ENCODE measurements around the gene SMYD2. TPM values are rescaled to one million over a fixed set of nuclear protein-coding genes. Genes with fewer than 3 reads are reported as not detected.

The SMYD2 gene
- total and polyA plus RNA-seq, 2 experiments from 2014 or later, result 3.6 to 5.9 TPM

DNA sequence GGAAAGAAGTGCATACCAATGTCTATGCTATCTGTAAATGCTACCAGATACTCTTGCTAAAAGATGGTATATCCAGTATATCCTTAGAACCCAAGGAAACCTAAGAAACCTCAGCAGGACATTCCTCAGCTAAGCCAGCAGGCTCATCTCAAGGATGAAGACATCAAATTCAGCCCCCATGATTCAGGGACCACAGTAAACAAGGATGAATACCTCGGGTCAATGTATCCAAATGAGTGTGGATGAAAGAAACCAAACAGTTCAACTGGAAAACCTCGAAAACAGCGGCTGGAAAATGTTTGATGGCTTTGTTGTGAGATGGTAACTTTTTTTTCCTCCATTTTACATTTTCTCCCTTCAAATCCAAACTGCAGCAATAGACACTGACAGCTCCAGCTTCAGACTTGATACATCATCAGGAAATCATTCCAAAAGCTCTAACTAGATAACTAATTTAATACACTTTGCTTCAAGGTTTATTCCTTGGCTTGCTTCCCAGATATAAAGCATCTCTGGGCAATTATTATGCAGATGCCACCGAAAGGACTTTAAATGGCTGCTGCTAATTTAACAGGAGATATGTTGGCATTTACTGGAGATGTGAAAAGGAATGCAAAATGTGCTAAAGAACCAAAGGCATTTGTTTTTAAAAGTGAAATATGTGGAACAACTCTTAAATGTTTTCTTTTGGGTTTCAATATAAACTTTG lies 73.6 kb downstream of the SMYD2 start:
- Histone ChIP-seq H3K27ac (ENCODE audit: low read depth) (no peak overlapping the region; the same call in 1 of the 2 replicates), H3K9me2 (ENCODE audit: insufficient read depth) (no peaks in the 10 kb centered on the region; the same call in 1 of the 2 replicates), H2AFZ (no peak overlapping the region), H4K20me1 (replicated peaks; ENCODE audit: insufficient read depth) (no peaks in the 10 kb centered on the region), H3K4me1 (ENCODE audit: insufficient read depth) (peaks cover 15% of the 10 kb centered on the region; the same call in 1 of the 2 replicates), H3K79me2 (replicated peaks; ENCODE audit: insufficient read depth) (no peaks in the 10 kb centered on the region), H3K36me3 (ENCODE audit: insufficient read depth) (peaks cover 14% of the 10 kb centered on the region), H3F3A (replicated peaks; ENCODE audit: low read depth) (no peaks in the 10 kb centered on the region), H3K4me2 (no peak overlapping the region; the same call in none of the 2 replicates), H3K4me3 (no peak overlapping the region), H3K27me3 (ENCODE audit: insufficient read depth) (no peaks in the 10 kb centered on the region)
- H3K27me3 Mint-ChIP-seq (ENCODE audit: insufficient read depth, low read depth, poor library complexity), result no peaks in the 10 kb centered on the region
- DNase-seq (ENCODE audit: low spot score) (no peak), ATAC-seq (no peak)
- H3K4me1 Mint-ChIP-seq, result peaks cover 23% of the 10 kb centered on the region
- no peak overlapping the region for H3K4me3 Mint-ChIP-seq
- no peaks in the 10 kb centered on the region for H3K9me3 Mint-ChIP-seq
- H3K36me3 Mint-ChIP-seq (ENCODE audit: low read depth), result peaks cover 37% of the 10 kb centered on the region
- H3K27ac Mint-ChIP-seq, result no peak overlapping the region
- TF ChIP-seq NANOG (IDR thresholded peaks at IDR 0.05; ENCODE audit: borderline replicate concordance) (no peak), EZH2 (IDR thresholded peaks at IDR 0.05; ENCODE audit: low read depth, unreplicated experiment) (no peak)

DNA sequence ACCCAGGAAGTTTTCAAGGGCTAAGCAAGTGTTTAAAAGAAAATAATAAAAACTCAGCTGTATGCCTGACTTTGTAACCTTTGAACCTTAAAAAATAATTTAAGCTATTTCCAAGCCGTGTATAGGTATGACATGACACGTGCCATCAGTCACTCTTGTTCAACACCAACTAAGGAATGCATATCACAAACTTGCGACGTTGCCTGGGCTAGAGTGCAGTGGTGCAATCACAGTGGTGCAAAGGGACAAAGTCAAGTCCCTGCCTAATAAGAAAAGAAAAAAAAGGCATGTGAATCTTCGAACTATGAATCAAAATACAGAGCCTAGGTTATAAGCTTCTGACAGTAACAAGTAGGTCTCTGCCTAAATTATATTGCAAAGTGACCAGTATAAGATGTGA lies 79.2 kb downstream of the SMYD2 start:
- peaks cover 17% of the 10 kb centered on the region for H3K36me3 ChIP-seq (ENCODE audit: insufficient read depth)
- H3K36me3 Mint-ChIP-seq (ENCODE audit: low read depth), result peaks cover 55% of the 10 kb centered on the region
- TF ChIP-seq EZH2phosphoT487 (IDR thresholded peaks at IDR 0.05; ENCODE audit: unreplicated experiment) (no peak), POLR2AphosphoS5 (IDR thresholded peaks at IDR 0.05; ENCODE audit: low read depth) (no peak), CTCF (conservative IDR thresholded peaks at IDR 0.05; ENCODE audit: low read depth in 2 of 2) (no peak), ZNF331 (CRISPR knock-in tag; IDR thresholded peaks at IDR 0.05; ENCODE audit: low read depth) (no peak), NANOG (IDR thresholded peaks at IDR 0.05; ENCODE audit: borderline replicate concordance) (no peak), EZH2 (IDR thresholded peaks at IDR 0.05; ENCODE audit: low read depth, unreplicated experiment) (no peak), STAT1 (IDR thresholded peaks at IDR 0.05; ENCODE audit: unreplicated experiment) (no peak), JUNB (IDR thresholded peaks at IDR 0.05; ENCODE audit: unreplicated experiment) (no peak), REST (IDR thresholded peaks at IDR 0.05; ENCODE audit: unreplicated experiment) (no peak), ETS1 (IDR thresholded peaks at IDR 0.05) (no peak), ZNF114 (CRISPR knock-in tag; IDR thresholded peaks at IDR 0.05) (no peak), CREB1 (CRISPR knock-in tag; IDR thresholded peaks at IDR 0.05; ENCODE audit: low read depth) (no peak)

More for the DNA sequence above, 79.2 kb downstream of the SMYD2 start:
- no peak overlapping the region for H3K27ac ChIP-seq (ENCODE audit: low read depth)
- no peaks in the 10 kb centered on the region for H3F3A ChIP-seq (replicated peaks; ENCODE audit: low read depth)
- Mint-ChIP-seq H3K27me3 (ENCODE audit: insufficient read depth, low read depth, poor library complexity) (peaks cover 1% of the 10 kb centered on the region), H3K4me3 (no peak overlapping the region), H3K9me3 (no peaks in the 10 kb centered on the region), H3K27ac (no peak overlapping the region), H3K4me1 (peaks cover 5% of the 10 kb centered on the region; the same call in 2 of the 3 replicates)
- peaks cover 5% of the 10 kb centered on the region; the same call in 1 of the 2 replicates for H3K4me1 ChIP-seq (ENCODE audit: insufficient read depth)
- H3K4me3 ChIP-seq, result no peak overlapping the region
- no peaks in the 10 kb centered on the region for H4K20me1 ChIP-seq (replicated peaks; ENCODE audit: insufficient read depth)
- H3K79me2 ChIP-seq (replicated peaks; ENCODE audit: insufficient read depth), result 0 out of 2 replicates have a peak, but pooled peaks cover 2% of the 10 kb centered on the region
- no peaks in the 10 kb centered on the region for H3K9me2 ChIP-seq (ENCODE audit: insufficient read depth)
- H3K4me2 ChIP-seq, result no peak overlapping the region
- H3K27me3 ChIP-seq (ENCODE audit: insufficient read depth), result no peaks in the 10 kb centered on the region
- H2AFZ ChIP-seq, result no peak overlapping the region
- no peak for DNase-seq (ENCODE audit: low spot score)
- ATAC-seq, result no peak

Data from GM23338 (cell line).